Large intestine (tissue), 3 donors: Measurements from ENCODE around the gene EFCAB6. TPM values are rescaled to one million over a fixed set of nuclear protein-coding genes. Genes with fewer than 3 reads are reported as not detected.

ENCODE experiments used
- DNase-seq, 2 donors: peaks; one replicate each; pipeline versions ENCODE4 v3.0.0 to v3.0.0-alpha.2; 2013
- H3K27ac ChIP-seq: one replicate; pipeline ENCODE4 v1.5.1; 2013; ENCODE audit warnings: low read length
- H3K27me3 ChIP-seq: 2 replicates; pipeline ENCODE4 v1.6.1; 2013; ENCODE audit warnings: low read length; ENCODE audit not compliant: control insufficient read depth, insufficient read depth
- H3K36me3 ChIP-seq: 2 replicates; pipeline ENCODE4 v1.6.1; 2013; ENCODE audit warnings: low read length; ENCODE audit not compliant: control insufficient read depth, insufficient read depth
- H3K4me1 ChIP-seq: one replicate; pipeline ENCODE4 v1.6.1; 2013; ENCODE audit warnings: low read length; ENCODE audit not compliant: control insufficient read depth, insufficient read depth
- H3K4me3 ChIP-seq: one replicate; pipeline ENCODE4 v1.5.1; 2013; ENCODE audit warnings: low read length
- H3K9me3 ChIP-seq: one replicate; pipeline ENCODE4 v1.6.1; 2013; ENCODE audit warnings: mild to moderate bottlenecking, low read depth, low read length, moderate library complexity; ENCODE audit not compliant: control insufficient read depth
- WGBS: methylation state at CpG from one replicate; pipeline ENCODE4 v1.1.5; 2013; ENCODE audit warnings: low lambda C conversion rate; ENCODE audit not compliant: insufficient coverage; 5-methylcytosine and 5-hydroxymethylcytosine counted together
- polyA plus RNA-seq: library from polyadenylated mRNA; unstranded; fragments of 120-200 nt; gene quantifications from one replicate; pipeline ENCODE4 v1.2.1, GENCODE V29; 2013

The EFCAB6 gene
- polyA plus RNA-seq, 1 donor, result 1.5 TPM

DNA sequence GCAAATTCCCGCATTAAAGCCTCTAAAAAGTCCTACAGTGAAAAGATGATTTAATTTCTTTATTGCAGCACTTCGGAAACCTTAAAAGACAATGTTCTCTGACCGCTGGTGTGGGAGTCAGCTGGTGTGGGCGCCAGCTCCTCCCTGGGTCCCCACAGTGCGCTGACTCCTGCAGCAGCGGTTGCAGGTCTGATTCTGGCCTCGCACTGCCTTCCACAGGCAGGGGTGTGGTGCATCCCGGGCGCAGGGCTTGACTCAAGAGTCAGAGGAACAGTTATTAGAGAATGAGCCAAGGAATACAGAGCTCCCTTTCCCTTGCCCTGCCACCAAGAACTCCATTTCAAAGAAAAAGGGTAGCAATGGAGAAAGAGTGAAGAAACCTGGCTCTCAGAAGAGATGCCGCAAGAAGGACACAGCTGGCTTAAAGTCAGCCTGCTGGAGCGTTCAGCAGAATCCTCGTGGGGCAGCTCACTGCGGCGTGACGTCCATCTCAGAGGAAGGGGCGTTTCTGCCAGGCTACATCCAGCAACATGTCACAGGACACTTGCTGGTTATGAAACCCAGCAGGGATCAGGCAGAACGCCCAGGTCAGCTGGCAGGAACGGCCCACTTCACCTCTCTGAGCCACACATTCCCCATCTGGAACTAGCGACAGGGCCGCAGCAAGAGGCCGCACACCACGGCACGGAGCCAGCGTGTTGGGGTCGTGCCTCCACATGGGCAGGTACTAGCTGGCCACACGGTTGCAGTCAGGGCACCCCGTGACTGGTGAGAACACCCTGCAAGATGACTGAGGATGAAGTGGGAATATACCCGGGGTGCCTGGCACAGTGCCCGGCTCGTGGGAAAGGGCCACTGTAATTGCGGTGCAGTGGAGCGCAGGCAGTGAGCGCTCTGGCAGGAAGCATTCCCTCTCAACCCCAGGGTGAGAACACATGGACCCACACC lies 18.1 kb upstream of the EFCAB6 start:
- Histone ChIP-seq H3K4me1 (no peaks in the 10 kb centered on the region), H3K27me3 (no peaks in the 10 kb centered on the region), H3K9me3 (no peaks in the 10 kb centered on the region), H3K4me3 (no peak overlapping the region), H3K27ac (no peak overlapping the region), H3K36me3 (no peaks in the 10 kb centered on the region)
- no peak for DNase-seq
- WGBS, result 40% methylated on average over 1 of the region's 33 CpGs

- H3K27ac ChIP-seq, result peak overlapping the region; percentile 33
- H3K4me3 ChIP-seq, result no peak overlapping the region
- WGBS, result no CpG with 5 or more reads among the region's 20 CpGs
- H3K27me3 ChIP-seq, result no peaks in the 10 kb centered on the region
- no peaks in the 10 kb centered on the region for H3K9me3 ChIP-seq
- no peaks in the 10 kb centered on the region for H3K4me1 ChIP-seq
- no peak for DNase-seq
- no peaks in the 10 kb centered on the region for H3K36me3 ChIP-seq
Observed at GRCh38 chr22:43828998-43829782, 17.1 kb upstream of the EFCAB6 start.

GRCh38 chr22:43828725-43828997 lies 16.6 kb upstream of the EFCAB6 start:
- peak overlapping the region; percentile 33 for H3K27ac ChIP-seq
- H3K36me3 ChIP-seq, result no peaks in the 10 kb centered on the region
- H3K4me3 ChIP-seq, result no peak overlapping the region
- WGBS, result no CpG with 5 or more reads among the region's 6 CpGs
- no peak for DNase-seq
- no peaks in the 10 kb centered on the region for H3K9me3 ChIP-seq
- H3K27me3 ChIP-seq, result no peaks in the 10 kb centered on the region
- H3K4me1 ChIP-seq, result no peaks in the 10 kb centered on the region

DNA sequence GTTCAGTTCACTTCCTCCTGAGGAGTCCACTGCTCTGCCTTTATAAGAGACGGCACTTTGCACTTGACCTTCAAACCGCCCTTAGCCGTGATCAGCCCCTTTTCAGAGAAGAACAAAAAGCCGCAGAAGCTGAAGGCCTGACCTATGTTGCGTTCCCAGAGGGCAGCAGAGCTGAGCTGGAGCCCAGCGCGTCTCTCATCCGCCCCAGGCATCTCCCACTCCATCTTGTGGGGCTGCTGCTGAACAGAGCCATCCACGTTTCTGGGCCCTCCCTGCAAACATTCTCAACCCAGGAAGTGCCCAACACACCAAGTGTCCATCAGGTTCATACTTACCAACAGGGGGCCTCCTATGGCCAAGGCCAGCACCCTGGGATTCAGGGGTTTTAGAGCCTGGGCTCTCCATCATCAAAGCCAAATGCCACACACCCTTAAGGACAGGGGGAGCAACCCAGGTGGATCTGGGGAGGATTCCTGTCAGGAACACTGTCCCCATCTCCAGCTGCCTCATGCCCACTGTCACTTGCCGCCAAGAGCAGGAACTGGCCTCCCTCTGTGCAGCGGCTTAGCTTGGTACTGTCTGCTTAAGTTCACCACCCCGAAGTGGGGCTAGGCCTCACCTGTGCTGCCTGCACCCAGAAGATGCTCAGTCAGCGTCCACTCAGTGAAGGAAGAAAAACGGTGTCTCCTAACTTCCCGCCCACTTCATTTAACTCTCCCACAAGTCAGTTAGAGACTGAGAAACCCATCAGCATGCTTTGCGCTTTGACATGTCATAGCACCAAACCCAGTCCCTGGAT lies 16.0 kb upstream of the EFCAB6 start:
- Histone ChIP-seq H3K27me3 (no peaks in the 10 kb centered on the region), H3K36me3 (no peaks in the 10 kb centered on the region), H3K4me3 (no peak overlapping the region), H3K27ac (peak overlapping the region; percentile 33), H3K9me3 (no peaks in the 10 kb centered on the region), H3K4me1 (no peaks in the 10 kb centered on the region)
- DNase-seq, result no peak
- no CpG with 5 or more reads among the region's 16 CpGs for WGBS

DNA sequence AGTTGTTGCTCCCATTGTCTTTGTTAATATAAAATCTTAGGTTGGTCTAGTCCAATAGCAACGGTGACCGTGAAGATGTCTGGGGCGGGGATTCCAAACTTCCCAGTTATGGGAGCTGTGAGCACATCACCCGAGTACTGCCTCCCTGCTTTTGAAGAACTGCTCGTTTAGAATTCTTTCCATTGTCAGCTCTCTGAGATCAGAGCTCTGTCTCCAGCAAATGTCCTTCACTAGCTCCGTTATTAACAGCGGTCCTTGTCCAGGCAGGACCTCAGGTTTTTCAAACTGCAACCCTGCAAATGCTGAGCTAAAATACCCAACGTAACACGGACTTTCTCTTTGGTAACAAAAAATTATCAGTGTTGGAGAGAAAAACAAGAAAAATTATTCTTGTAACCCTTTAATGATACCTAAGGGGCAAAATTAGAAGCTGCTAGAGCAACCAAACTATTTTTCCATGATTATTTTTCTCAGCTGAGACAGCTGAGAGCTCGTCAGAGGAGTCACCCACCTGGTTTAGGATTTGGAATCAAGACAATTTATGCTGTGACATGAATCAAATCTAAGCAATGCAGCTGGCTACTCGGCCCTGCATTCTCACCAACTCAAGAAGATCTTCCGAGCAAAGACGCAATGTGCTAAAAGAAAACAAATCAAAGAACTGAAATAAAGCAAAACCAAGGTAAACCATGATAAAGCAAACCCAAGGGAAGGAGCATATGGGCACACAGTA lies 15.1 kb upstream of the EFCAB6 start:
- Histone ChIP-seq H3K36me3 (no peaks in the 10 kb centered on the region), H3K4me1 (no peaks in the 10 kb centered on the region), H3K9me3 (no peaks in the 10 kb centered on the region), H3K27me3 (no peaks in the 10 kb centered on the region), H3K4me3 (no peak overlapping the region), H3K27ac (no peak overlapping the region)
- 75% methylated on average over 3 of the region's 13 CpGs for WGBS
- no peak for DNase-seq

GRCh38 chr22:43826142-43827002 lies 14.3 kb upstream of the EFCAB6 start:
- no peaks in the 10 kb centered on the region for H3K27me3 ChIP-seq
- no CpG with 5 or more reads among the region's 16 CpGs for WGBS

DNA sequence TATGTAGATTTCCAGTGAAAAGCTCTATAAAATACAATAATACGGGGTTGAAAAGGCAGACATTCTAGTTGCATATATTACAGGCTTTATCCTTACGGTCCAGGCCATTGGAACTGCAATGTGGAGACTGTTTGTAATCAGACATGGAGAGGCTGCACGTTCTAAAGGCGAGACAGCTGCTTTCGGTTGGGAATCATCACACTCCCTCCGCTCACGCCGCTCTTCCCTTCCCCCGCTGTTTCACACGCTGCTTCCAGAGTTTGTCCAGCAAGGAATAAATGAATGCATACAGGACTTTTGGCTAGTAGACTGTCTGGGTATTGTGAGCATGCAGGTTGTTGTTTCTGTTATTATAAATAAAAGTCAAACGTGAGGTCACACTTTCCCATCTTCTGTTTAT lies 13.5 kb upstream of the EFCAB6 start:
- Histone ChIP-seq H3K27ac (no peak overlapping the region), H3K27me3 (no peaks in the 10 kb centered on the region), H3K36me3 (no peaks in the 10 kb centered on the region), H3K4me1 (no peaks in the 10 kb centered on the region), H3K9me3 (no peaks in the 10 kb centered on the region), H3K4me3 (no peak overlapping the region)
- no CpG with 5 or more reads among the region's 11 CpGs for WGBS
- DNase-seq, result no peak

More at GRCh38 chr22:43826142-43827002, 14.3 kb upstream of the EFCAB6 start:
- no peaks in the 10 kb centered on the region for H3K4me1 ChIP-seq
- no peak overlapping the region for H3K4me3 ChIP-seq
- peak in 1 of 2 donors; percentile 21 for DNase-seq
- H3K27ac ChIP-seq, result peak overlapping the region; percentile 14
- H3K9me3 ChIP-seq, result no peaks in the 10 kb centered on the region
- H3K36me3 ChIP-seq, result no peaks in the 10 kb centered on the region

GRCh38 chr22:43824724-43825420 lies 12.8 kb upstream of the EFCAB6 start:
- Histone ChIP-seq H3K4me1 (no peaks in the 10 kb centered on the region), H3K27ac (no peak overlapping the region), H3K27me3 (no peaks in the 10 kb centered on the region), H3K36me3 (no peaks in the 10 kb centered on the region), H3K4me3 (no peak overlapping the region), H3K9me3 (no peaks in the 10 kb centered on the region)
- no peak for DNase-seq
- WGBS, result no CpG with 5 or more reads among the region's 26 CpGs
